HG03571 (cell line): Measurements from ENCODE around the gene ANP32E.

Source experiments
- ATAC-seq: cut with Tn5 transposase; IDR thresholded peaks from one replicate; pipeline ENCODE4 v1.9.1; 2021; ENCODE audit not compliant: unreplicated experiment

Gene ANP32E

GRCh38 chr1:150235852-150236613 is at the start of gene ANP32E:
TSS of gene ANP32E (minus strand) at chr1:150236112. CDS start at chr1:150235786, 326 bp downstream.
- peak; percentile 84 for ATAC-seq

DNA sequence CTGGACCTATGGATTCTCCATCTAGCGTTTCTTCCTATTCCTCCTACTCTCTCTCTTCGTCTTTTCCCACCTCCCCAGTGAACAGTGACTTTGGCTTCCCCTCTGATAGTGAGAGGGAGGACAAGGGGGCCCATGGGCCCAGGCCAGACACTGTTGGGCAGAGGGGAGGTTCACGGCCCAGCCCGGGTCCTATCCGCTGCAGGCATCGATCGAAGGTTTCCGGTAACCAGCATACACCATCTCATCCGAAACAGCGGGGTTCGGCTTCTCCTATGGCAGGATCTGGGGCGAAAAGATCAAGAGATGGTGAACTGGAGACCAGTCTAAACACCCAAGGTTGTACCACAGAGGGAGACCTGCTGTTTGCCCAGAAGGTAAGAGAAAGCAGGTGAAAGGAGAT is 47.3 kb upstream of the ANP32E start:
- no peak for ATAC-seq

- no peak for ATAC-seq
Measured at GRCh38 chr1:150282558-150282958, 46.6 kb upstream of the ANP32E start.

- no peak for ATAC-seq
Measured at GRCh38 chr1:150281758-150282557, 46.0 kb upstream of the ANP32E start, which contains the start of gene CIART. TSS of gene CIART (plus strand) at chr1:150282554. CDS start at chr1:150283268, 714 bp downstream.

- ATAC-seq, result no peak
Measured at GRCh38 chr1:150281221-150281757, 45.4 kb upstream of the ANP32E start.

- ATAC-seq, result no peak
Measured at GRCh38 chr1:150280138-150280707, 44.3 kb upstream of the ANP32E start.

DNA sequence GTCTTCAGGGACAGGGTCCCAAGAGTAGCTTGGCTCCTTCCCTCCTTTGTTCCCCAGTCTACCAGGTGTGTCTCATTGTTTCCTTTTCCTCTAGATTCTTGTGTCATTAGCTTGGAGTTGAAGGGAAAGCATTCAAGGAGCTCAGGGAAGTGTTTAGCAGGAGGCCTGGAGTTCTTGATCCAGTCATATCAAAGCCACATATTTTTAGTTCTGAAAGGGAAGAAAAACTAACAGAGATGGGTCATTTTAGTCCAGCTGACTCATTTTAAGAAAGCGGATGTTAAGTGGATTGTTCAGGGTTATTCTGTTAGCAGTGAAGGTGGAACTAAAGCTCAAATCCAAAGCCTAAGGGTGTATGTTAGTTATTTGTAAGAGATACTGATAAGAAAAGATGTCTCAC is 37.4 kb upstream of the ANP32E start:
- ATAC-seq, result no peak

- no peak for ATAC-seq
Measured at GRCh38 chr1:150271291-150271959, 35.5 kb upstream of the ANP32E start.

DNA sequence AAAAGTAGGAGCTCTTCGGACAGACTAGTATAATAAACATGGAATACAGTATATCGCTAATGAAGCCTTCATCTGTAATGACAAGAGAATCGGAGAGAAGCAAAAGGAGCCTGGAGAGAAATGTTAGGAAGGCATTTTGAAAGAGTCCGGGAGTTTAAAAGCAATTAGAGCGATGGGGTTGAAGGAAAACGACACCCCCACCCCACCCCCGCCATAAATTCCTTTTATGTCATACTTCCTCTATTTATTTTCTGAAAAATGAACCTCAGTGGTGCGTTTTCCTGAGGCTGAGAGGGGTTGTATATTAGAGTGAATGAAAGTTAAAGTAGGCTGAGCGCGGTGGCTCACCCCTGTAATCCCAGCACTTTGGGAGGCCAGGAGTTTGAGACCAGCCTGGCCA is 33.5 kb upstream of the ANP32E start:
- ATAC-seq, result no peak

DNA sequence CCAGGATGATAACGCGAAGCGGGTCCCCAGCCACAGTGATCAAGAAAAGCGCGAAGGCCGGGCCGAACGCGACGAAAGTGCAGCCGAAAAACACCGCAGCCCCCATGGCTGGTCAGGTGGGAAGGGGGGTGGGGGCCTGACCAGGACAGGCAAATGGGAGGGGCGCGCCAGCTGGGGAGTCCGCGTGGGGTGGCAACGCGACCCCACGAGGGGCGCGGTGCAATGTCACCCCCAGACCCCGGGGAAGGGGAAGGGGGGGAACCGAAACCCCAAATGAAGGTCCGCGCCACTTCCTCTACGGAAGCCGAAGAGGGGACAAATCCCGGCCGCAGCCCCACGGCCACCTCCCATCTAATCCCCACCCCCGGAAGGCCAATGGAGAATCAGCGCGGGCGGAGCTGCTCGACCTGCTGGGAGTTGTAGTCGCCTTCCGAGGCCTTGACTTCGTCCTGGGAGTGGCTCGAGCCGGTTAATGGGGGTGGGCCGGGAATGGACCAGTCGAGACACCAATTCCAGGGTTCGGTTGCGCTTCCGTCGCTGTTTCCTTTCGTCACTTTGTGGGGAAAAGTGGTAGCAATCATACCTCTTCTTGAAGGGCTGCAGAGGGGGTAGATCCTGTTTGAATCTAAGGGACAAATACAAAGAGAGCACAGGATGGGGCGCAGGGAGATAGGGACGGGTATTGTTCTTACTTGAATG is 32.9 kb upstream of the ANP32E start, which contains the start of gene APH1A:
Gene APH1A, minus strand, starts transcription at position 312 of the 699 bp plus-strand sequence. Its CDS starts 206 bp downstream, at position 106.
- ATAC-seq, result peak; percentile 80

- ATAC-seq, result no peak
Measured at GRCh38 chr1:150268340-150268704, 32.4 kb upstream of the ANP32E start.

GRCh38 chr1:150267896-150268295 is 32.0 kb upstream of the ANP32E start:
- no peak for ATAC-seq

DNA sequence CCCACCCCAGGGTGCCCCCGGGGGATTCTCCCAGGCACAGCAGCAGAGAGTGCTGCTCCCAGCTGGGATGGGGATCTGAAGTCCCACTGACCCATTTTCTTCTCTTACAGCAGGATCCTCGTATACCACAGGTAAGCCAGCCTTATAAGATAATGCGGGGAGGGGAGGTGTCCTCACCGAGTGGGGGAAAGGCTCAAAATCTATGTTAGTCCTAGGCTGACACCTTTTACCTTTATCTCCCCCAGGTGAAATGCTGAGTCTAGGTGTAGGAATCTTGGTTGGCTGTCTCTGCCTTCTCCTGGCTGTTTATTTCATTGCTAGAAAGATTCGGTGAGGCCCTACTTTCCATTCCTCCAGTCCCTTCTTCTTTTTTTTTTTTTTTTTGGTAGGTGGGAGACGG is 27.6 kb upstream of the ANP32E start:
- no peak for ATAC-seq

- ATAC-seq, result no peak
Measured at GRCh38 chr1:150262388-150263320, 26.7 kb upstream of the ANP32E start.

DNA sequence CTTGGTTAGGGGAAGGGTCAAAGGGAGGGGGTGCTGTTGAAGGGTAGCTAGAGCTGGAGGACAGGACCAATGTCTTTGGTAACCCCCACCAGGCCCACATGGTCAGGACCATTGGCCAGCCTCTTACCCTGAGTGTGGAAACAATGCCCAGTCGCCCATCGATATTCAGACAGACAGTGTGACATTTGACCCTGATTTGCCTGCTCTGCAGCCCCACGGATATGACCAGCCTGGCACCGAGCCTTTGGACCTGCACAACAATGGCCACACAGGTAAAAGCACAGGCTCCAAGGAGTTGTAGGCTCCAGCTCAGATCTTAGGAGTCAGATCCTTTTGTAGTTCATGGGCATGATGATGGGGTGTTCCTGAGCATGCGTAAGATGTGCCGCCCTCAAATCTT is 25.5 kb upstream of the ANP32E start:
- no peak for ATAC-seq

- no peak for ATAC-seq
Measured at GRCh38 chr1:150259758-150260669, 24.1 kb upstream of the ANP32E start.

DNA sequence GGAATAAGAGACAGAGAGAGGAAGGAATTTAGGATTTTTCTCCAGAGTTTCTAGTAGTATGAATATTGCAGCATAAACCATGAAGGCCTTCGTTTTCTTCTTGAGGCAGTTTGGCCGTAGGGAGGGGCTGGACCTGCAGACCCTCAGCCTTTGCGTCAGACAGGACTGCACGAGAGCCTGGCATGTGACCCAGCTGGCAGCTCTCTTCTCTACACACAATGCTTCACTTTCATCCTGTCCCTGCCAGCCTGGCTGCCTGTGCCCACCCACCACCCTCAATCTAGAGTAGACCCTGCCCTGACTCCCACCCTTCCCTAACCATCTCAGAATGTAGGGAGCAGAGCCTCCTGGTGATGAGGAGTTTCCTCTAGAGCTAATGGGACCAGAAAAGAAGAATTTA is 23.3 kb upstream of the ANP32E start:
- ATAC-seq, result no peak
